Mononuclear cell (primary cell): ENCODE results near the gene SH2B3. TPM values are rescaled to one million over a fixed set of nuclear protein-coding genes. Genes with fewer than 3 reads are reported as not detected.

Experiments used
- H3K27me3 ChIP-seq: 2 replicates; pipeline ENCODE4 v1.6.0; 2011; ENCODE audit warnings: low read length, control low read depth; ENCODE audit not compliant: insufficient read depth
- H3K4me1 ChIP-seq: 2 replicates; pipeline ENCODE4 v1.5.1; 2011; ENCODE audit warnings: mild to moderate bottlenecking, low read length, control low read depth; ENCODE audit not compliant: insufficient read depth
- H3K4me3 ChIP-seq: 2 replicates; pipeline ENCODE4 v1.5.1; 2011; ENCODE audit warnings: mild to moderate bottlenecking, low read length, moderate library complexity
- H3K9me3 ChIP-seq: 2 replicates; pipeline ENCODE4 v1.5.1; 2011; ENCODE audit warnings: low read depth, mild to moderate bottlenecking, control low read depth, low read length
- total RNA-seq: library from RNA; depleted of rRNA; stranded (reverse); fragments of >200 nt; gene quantifications from one replicate; pipeline ENCODE4 v1.2.3, GENCODE V29; 2012

SH2B3 gene
- total RNA-seq, 1 donor, result 137 TPM

DNA sequence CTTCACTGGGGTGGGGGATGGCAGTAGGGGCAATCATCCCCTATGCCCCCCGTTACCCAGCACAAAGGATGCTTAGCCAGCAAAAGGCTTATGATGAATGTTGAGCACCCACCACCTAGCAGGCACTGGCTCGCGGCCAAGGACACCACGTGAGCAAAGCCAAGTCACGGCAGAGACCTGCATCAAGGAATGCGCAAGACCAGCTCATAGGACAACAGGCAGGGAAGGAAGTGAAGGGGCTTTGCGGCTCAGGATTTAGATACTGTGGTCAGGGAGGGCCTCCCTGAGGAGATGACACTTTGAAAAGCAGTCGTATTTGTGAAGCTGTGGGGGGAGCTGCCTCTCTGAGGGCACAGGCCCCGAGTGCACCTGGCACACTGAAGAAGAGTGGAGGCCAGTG, 32.8 kb downstream of the SH2B3 start:
- H3K4me1 ChIP-seq, result peaks cover 100% of the 10 kb centered on the region
- H3K4me3 ChIP-seq, result no peak overlapping the region
- H3K9me3 ChIP-seq, result no peaks in the 10 kb centered on the region
- no peaks in the 10 kb centered on the region for H3K27me3 ChIP-seq

DNA sequence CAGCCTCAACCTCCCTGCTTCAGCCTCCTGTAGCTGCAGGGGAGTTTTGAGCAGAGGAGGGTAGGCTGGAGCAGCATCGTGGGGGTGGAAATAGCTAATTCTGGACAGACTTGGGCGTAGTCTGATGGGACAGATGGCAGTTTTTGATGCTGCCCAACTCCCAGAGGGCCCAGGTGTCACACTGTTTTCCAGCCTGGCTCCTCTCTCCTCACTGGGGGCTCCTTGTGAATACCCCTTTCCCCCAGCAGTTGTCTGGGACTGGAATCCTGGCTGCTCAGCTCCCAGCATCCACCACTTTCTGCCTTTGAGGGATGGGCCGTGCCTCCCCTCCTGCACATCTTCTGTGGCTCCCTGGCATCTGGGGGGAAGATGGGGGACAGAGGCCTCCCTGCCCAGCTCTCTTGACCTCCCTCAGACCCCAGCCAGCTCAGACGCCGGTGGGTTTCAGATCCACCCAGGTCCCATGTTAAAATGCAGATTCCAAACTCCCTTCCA, 34.0 kb downstream of the SH2B3 start:
- H3K4me1 ChIP-seq, result peaks cover 100% of the 10 kb centered on the region
- H3K4me3 ChIP-seq, result no peak overlapping the region
- no peaks in the 10 kb centered on the region for H3K9me3 ChIP-seq
- no peaks in the 10 kb centered on the region for H3K27me3 ChIP-seq

DNA sequence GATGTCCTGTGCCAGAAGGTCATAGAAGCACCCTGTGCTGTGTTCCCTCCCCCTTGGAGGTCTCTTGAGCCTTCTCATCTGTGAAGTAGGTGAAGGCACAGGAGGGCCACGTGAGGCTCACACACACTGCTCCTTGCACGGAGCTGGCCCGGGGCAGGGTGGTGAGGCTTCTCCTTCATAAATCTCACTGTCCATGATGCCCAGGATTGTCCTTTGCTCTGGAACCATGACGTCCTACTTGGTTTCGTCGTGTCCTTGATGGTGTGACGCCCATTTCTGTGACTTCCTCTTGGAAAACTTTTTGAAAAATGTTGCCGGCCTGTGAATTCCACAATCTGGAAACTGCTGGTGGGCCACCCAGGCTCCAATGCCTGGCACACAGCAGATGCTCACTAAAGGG, 34.4 kb downstream of the SH2B3 start:
- Histone ChIP-seq H3K4me3 (no peak overlapping the region), H3K27me3 (no peaks in the 10 kb centered on the region), H3K4me1 (peaks cover 100% of the 10 kb centered on the region), H3K9me3 (no peaks in the 10 kb centered on the region)

DNA sequence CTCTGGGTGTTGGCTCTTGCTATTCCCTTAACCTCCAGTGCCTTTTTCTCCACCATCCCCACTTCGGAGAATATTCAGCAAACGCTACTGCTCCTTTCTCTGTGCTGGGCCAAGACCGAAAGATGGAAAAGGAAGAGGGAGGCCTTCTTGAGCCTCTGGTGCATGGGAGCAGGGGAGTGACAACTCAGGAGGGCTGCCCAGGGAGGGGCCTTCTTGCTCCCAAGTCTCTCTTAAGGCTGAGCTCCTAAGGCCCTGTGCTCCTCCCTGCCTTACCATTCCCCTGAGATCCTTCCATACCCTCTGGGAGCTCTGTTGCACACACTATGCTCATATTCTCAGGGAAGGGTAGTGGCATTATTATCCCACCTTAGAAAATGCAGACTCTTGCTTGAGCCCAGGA, 34.9 kb downstream of the SH2B3 start:
- Histone ChIP-seq H3K9me3 (no peaks in the 10 kb centered on the region), H3K27me3 (no peaks in the 10 kb centered on the region), H3K4me1 (peaks cover 100% of the 10 kb centered on the region), H3K4me3 (no peak overlapping the region)

DNA sequence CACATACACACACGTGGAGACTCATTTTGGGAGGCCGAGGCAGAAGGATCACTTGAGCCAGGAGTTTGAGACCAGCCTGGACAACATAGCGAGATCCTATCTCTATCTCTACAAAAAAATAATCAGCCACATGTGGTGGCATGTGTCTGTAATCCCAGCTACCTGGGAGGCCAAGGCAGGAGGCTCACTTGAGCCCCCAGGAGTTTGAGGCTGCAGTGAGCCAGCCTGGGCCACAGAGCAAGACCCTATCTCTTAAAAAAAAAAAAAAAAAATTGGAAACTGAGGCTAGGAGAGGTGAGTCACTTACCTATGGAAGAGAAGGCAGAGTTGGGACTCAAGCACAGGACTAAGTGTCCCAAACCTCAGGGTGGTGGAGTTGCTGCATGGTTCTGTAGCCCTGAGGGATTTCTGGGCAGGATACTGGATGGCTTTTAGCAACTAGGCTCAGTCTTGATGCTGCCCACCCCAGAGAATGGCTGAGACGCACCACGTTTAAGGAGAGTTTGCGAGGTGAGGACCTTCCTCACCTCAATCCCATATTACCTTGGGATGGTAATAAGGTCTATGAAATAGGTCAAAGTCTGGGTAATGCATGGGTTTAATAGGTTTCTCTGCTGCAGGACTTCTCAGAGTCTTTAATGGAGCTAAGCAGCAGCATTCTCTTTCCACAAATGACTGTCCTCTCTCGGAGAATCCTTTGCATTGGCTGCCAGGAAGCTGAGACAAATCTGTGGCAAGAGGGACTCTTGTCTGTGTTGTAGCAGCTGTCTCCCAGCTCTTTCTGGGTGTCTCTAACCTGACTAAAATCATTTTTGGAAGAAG, 35.6 kb downstream of the SH2B3 start:
- no peak overlapping the region for H3K4me3 ChIP-seq
- peaks cover 100% of the 10 kb centered on the region for H3K4me1 ChIP-seq
- H3K9me3 ChIP-seq, result no peaks in the 10 kb centered on the region
- H3K27me3 ChIP-seq, result no peaks in the 10 kb centered on the region

DNA sequence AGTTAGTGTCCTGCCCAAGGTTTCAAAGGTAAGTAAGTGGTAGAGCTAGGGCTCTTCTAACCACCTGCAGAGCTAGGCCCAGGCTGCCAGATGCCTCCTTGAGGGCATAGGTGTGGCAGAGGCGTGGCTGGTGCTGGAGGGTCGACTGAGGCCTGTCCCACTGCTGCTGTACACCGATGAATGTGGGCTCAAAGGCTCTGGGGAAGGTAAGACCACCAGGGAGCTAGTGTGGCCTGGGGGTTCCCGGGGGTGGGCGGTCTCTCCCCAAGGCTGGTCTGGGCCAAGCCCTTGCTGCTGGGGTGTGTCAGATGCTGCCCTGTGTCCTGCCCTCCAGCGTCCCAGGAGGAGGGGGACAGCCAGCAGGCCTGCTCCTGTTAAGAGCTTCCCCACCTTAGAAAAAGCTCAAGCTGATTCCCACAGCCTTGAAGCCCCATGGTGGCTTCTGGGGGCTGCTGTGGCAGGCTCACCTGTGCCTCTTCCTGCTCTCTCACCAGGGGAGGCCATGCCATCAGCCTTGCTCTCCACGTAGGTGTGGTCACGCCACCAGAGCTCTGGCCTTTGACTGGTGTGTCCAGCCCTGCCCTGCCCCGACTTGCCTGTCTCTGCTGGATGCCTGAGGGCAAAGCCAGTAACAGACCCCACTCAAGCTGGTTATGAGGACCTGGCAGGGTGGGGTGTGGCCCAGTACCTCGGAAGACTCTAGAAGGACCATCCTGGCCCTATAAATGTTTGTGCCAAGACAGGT, 36.8 kb downstream of the SH2B3 start:
- Histone ChIP-seq H3K4me3 (no peak overlapping the region), H3K4me1 (peaks cover 90% of the 10 kb centered on the region)

DNA sequence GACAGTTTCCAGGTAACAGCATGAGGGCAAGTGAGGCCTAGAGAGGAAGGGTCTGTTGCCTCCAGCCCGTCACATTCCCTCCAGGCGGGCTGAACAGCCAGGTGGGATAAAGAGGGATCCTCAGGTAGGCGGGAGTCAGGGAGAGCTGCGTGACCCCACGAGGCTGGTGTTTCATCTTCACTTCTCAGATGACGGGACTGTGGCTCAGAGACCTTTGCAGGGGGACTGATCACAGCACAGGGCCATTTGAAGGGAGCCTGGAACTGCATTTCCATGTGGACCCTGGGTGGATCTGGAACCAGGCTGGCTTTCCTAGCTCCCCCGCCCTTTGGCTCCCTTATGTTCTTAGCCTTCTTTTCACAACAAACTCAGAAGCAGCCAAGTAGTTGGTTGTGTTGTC, 37.4 kb downstream of the SH2B3 start:
- no peak overlapping the region for H3K4me3 ChIP-seq
- H3K9me3 ChIP-seq, result no peaks in the 10 kb centered on the region
- peaks cover 84% of the 10 kb centered on the region for H3K4me1 ChIP-seq
- no peaks in the 10 kb centered on the region for H3K27me3 ChIP-seq

More for the DNA sequence above, 36.8 kb downstream of the SH2B3 start:
- Histone ChIP-seq H3K9me3 (no peaks in the 10 kb centered on the region), H3K27me3 (no peaks in the 10 kb centered on the region)

DNA sequence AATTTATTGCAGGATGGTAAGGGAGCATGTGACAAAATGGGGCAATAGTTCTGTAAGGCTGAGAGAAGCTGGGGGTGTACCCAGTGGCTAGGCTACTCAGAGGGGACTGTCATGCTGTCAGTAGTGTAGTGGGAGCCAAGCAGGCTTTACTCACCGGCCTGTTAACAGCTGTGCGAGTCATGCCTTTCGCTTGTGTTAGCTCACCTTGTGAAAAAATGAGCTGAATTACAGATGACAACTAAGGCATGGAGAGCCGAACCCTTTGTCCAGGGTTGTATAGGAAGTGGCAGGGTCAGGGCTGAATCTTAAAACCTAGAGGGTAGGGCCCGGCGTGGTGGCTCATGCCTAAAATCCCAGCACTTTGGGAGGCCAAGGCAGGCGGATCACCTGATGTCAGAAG, 37.9 kb downstream of the SH2B3 start:
- Histone ChIP-seq H3K27me3 (no peaks in the 10 kb centered on the region), H3K9me3 (no peaks in the 10 kb centered on the region), H3K4me3 (no peak overlapping the region), H3K4me1 (peaks cover 79% of the 10 kb centered on the region)

DNA sequence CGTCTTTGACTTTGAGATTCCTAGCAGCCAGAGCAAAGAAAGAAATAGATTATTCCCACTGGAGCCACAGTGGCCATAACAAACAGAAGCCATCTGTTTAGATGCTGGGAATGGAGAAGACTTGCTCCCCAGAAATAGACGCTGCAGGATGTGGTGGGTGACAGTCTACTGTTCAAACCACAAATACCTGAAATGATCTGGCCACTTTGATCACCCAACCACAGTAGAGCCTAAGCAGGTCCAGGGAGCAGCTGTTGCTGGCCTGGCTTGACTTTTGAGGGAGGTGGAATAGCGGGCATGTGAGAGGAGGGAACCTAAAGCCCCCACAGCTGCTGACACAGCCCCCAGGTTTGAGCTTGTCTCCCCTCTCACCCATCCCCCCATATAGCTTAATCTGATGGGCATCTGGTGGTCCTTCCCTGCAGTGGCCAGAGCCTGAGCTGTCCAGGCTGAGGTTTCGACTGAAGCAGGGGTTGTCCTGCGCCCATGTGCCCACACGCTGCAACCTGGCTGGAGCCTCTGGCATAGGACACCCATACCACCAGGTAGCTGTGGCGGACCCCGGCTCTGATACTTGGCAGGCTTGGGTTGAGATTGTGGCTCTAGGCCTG, 38.7 kb downstream of the SH2B3 start:
- H3K27me3 ChIP-seq, result no peaks in the 10 kb centered on the region
- no peak overlapping the region for H3K4me3 ChIP-seq
- H3K4me1 ChIP-seq, result peaks cover 76% of the 10 kb centered on the region
- H3K9me3 ChIP-seq, result no peaks in the 10 kb centered on the region

DNA sequence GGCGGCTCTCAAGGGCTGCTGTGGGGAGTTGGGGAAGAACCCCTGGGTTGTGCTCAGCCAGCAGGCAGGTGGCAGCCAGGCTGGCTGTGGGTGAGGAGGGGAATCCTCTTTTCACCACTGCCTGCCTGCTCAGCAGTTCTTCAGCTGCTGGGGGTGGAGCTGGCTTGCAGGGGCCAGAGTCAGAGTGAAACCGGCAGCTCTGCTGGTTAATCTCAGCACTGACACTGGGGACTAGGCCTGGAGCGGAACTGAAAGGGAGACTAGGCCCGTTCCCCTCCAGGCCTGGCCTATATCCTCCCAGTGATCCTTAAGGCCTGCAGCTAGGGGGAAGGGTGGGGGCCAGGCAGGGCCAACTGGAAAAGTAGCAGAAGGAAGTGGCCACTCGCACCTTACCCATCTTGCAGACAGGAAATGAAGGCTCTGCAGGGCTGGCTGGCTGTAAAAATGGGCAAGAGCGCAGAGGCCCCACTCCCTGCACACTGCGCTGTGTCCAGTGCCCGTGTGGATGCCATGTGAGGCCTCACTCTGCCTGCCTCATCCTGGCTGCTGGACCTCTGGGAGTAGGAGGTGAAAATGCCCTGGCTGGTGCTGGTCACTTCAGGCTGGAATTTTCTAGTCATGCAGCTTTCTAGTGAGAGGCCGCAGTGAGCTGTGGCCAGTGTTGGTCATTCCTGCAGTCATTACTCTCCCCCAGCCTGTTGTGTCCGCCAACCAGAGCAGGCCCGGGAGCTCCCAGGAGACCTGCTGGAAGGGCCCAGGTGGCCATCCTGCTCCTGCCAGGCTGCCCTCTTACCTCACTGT, 39.4 kb downstream of the SH2B3 start:
- H3K4me3 ChIP-seq, result no peak overlapping the region

DNA sequence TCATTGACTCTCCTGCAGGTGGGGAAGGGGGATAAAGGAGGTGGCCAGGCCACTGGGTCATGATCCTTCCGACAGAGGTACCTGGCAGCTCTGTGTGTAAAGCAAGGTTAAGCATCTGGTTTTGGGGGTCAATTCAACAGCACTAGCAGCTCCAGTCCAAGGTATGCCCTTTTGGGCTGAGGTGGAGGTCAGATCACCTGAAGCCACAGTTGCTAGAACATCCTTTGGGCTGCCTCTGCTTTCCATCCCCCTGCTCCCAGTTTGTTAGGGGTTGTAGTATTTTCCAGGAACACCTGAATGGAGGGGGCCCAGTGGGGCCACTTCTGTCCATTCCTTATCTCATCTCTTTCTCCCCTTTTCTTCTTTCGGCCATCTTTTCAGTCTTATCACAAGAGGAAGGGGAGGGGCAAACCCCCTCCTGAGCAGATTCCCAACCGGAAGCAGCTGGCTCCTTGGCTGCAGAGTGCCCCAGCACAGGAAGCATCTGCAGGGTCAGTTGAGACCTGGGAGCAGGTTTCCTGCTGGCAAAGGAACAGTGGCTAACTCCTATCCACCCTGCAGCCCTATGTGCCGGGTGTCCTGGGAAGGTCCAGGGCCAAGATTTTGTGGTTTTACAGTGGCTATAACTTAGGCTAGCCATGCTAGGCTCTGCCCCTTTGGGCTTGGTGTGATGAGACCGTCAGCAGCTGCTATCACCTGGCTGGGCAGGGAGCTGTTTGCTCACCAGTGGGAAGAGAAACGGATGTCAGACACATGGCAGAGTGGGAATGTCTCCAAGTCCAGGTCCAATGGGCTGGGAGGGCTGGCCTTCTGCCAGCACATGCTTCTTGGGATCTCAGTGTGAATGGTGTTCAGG, 40.2 kb downstream of the SH2B3 start:
- Histone ChIP-seq H3K4me3 (no peak overlapping the region), H3K27me3 (no peaks in the 10 kb centered on the region), H3K9me3 (no peaks in the 10 kb centered on the region), H3K4me1 (peaks cover 63% of the 10 kb centered on the region)

More for the DNA sequence above, 39.4 kb downstream of the SH2B3 start:
- Histone ChIP-seq H3K27me3 (no peaks in the 10 kb centered on the region), H3K4me1 (peaks cover 71% of the 10 kb centered on the region), H3K9me3 (no peaks in the 10 kb centered on the region)

DNA sequence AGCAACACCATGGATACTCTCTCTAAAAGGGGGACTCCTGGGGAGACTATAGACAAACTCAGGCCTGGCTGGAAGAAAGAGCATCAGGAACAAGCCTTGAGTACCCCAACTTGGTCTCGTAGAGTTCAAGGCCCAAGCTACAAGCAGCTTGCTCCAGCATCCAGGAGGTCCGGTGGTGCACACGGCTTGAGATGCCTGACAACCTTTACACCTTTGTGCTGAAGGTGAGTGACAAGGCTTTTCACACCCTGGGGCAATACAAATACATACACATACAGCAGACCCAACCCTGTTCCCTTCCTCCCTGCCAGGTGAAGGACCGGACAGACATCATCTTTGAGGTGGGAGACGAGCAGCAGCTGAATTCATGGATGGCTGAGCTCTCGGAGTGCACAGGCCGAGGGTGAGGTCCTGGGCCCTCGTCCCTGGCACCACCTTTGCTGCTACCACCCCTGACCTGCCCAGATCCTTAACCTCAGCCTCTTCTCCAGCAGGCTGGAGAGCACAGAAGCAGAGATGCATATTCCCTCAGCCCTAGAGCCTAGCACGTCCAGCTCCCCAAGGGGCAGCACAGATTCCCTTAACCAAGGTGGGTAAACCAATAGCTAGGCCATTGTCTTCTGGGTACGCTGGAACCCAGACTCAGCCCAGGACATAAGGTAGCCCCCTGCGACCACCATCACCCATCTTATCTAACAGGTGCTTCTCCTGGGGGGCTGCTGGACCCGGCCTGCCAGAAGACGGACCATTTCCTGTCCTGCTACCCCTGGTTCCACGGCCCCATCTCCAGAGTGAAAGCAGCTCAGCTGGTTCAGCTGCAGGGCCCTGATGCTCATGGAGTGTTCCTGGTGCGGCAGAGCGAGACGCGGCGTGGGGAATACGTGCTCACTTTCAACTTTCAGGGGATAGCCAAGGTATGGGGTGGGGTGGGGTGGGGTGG, 41.2 kb downstream of the SH2B3 start:
- H3K4me1 ChIP-seq, result peaks cover 54% of the 10 kb centered on the region
- no peaks in the 10 kb centered on the region for H3K27me3 ChIP-seq
- no peak overlapping the region for H3K4me3 ChIP-seq
- no peaks in the 10 kb centered on the region for H3K9me3 ChIP-seq

DNA sequence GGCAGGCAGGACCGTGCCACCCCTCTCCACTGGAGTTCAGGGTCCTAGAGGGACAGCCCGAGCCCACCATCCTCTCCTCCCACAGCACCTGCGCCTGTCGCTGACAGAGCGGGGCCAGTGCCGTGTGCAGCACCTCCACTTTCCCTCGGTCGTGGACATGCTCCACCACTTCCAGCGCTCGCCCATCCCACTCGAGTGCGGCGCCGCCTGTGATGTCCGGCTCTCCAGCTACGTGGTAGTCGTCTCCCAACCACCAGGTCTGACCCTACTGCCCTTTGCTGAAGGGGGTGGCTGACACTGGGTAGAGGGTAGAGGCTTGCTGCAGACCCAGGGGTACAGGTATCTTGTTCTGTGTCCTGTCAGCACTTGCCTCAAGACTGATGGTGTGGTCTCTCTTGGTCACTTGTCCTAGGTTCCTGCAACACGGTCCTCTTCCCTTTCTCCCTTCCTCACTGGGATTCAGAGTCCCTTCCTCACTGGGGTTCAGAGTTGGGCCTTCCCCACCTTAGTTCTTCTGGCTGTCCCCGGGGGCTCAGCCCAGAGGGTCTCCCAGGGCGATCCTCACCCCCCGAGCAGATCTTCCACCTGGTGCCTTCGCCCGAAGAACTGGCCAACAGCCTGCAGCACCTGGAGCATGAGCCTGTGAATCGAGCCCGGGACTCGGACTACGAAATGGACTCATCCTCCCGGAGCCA, 42.0 kb downstream of the SH2B3 start:
- Histone ChIP-seq H3K9me3 (no peaks in the 10 kb centered on the region), H3K4me1 (peaks cover 45% of the 10 kb centered on the region), H3K4me3 (no peak overlapping the region), H3K27me3 (no peaks in the 10 kb centered on the region)
